GM12801 (cell line): Measurements from ENCODE around the gene HEMK1.

Source experiments
- CTCF ChIP-seq: IDR thresholded peaks from one replicate; pipeline ENCODE4 v1.5.1; 2011; ENCODE audit warnings: control low read depth; ENCODE audit not compliant: insufficient read length; ENCODE audit errors: extremely low read depth

The HEMK1 gene

GRCh38 chr3:50580683-50581458 is 11.5 kb downstream of the HEMK1 start:
- TF ChIP-seq CTCF, result no peak

- TF ChIP-seq CTCF, result no peak
Observed at GRCh38 chr3:50581459-50581842, 12.1 kb downstream of the HEMK1 start.

GRCh38 chr3:50582083-50582482 is 12.8 kb downstream of the HEMK1 start:
- no peak for TF ChIP-seq CTCF

- no peak for TF ChIP-seq CTCF
Observed at GRCh38 chr3:50583897-50584296, 14.6 kb downstream of the HEMK1 start.

- TF ChIP-seq CTCF, result no peak
Observed at GRCh38 chr3:50584391-50584790, 15.1 kb downstream of the HEMK1 start.

GRCh38 chr3:50585919-50586762 is 16.8 kb downstream of the HEMK1 start:
- TF ChIP-seq CTCF, result no peak

- no peak for TF ChIP-seq CTCF
Observed at GRCh38 chr3:50586763-50587070, 17.4 kb downstream of the HEMK1 start.
